GM19468 (cell line): ENCODE measurements around the gene ABAT.
"Not testable (repeated sequence)": the region's sequence is repeated elsewhere in the genome, so short reads cannot be mapped to it uniquely, and the experiment has no call there.

Experiments
- ATAC-seq: cut with Tn5 transposase; IDR thresholded peaks from one replicate; pipeline ENCODE4 v1.9.1; 2021; ENCODE audit warnings: mild to moderate bottlenecking, moderate library complexity, moderate number of reproducible peaks; ENCODE audit not compliant: unreplicated experiment; ENCODE audit errors: extremely low read depth

The ABAT gene

GRCh38 chr16:8678068-8678927 is 3.9 kb downstream of the ABAT start:
- ATAC-seq, result no peak

- no peak for ATAC-seq
Measured at GRCh38 chr16:8679151-8679550, 4.7 kb downstream of the ABAT start.

GRCh38 chr16:8682551-8683259 is 8.3 kb downstream of the ABAT start:
- no peak for ATAC-seq

GRCh38 chr16:8683640-8684039 is 9.2 kb downstream of the ABAT start:
- no peak for ATAC-seq

DNA sequence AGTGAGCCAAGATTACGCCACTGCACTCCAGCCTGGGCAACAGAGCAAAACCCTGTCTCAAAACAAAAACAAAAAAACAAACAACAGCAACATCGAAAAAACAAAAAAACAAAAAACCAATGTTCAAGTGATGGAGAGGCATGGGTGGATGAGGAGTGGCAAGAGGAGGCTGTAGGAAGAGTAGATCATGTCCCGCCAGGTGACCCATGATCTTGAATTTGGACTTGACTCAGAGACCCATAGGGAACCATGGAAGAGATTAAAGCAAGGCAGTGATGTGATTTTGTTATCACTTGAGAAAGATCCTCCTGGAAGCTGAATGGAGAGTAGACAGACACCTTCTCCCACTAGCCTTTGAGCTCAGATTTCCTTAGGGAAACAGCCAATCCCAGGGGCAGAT is 11.2 kb downstream of the ABAT start:
- no peak for ATAC-seq

- no peak for ATAC-seq
Measured at GRCh38 chr16:8686031-8686621, 11.7 kb downstream of the ABAT start.

DNA sequence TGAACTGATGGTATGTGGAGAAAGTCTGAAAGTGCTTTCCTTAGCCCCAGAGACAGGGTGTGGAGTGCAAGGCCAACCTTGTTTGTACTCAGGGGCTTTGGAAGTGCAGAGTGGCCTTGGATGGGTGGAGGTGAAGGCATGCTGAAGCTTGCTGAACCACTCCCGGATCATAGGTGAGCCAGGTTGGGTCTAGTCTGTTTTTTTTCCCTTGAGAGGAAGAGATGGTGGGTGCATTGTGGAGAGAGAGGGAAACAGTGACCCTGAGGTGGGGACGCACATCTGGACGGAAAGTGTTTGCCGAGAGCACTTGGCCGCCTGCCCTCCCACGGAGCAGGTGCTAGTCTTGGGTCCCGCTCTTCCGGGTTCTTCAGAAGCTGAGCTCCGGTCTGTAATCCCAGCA is 12.5 kb downstream of the ABAT start:
- ATAC-seq, result no peak

GRCh38 chr16:8689686-8690085 is 15.3 kb downstream of the ABAT start:
- no peak for ATAC-seq

GRCh38 chr16:8691728-8692127 is 17.3 kb downstream of the ABAT start:
- no peak for ATAC-seq

DNA sequence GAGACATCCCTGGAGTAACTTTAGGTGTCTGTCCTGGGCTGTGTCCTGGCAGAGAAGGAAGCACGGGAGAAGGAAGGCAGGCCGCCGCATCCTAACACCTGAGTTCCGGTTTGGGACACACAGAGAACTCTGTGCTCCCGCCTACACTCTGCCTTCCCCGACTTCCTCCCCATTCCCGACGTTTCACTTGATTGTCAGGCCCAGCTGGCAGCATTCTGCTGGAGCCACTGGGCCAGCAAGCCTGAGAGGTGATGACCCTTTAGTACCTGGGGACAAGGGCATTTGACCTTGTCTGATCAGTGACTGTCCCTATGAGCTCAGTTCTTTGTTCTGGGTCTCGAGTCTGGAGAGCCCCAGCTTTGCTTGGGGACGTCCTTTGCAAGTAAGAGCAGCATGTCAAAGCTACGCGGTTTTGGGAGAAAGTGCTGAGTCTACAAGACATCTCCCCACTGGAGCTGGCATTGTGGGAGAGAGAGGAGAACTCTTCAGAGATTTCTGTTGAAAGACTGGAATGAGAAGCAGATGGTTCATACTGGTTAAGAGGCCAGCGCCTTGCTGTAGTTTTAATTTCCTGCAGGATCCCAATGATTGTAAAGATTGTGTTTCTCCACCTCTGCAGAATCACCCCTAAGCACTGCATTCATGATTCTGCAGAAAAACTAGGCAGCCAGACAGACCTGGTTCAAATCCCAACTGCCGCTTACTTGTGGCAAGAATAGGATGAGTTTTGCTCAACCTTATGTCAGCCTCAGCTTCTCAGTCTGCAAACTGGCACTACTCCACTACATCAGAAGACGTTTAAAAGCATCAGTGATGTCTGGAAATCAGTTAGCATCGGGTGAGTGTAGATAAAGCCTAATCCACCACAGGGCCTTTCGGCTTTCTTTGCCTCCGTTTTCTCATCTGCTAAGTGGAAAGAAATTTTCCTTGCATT is 20.6 kb downstream of the ABAT start:
- no peak for ATAC-seq

- ATAC-seq, result no peak
Measured at GRCh38 chr16:8696880-8697279, 22.5 kb downstream of the ABAT start.

GRCh38 chr16:8697965-8698364 is 23.5 kb downstream of the ABAT start:
- ATAC-seq, result no peak

- no peak for ATAC-seq
Measured at GRCh38 chr16:8703693-8704092, 29.3 kb downstream of the ABAT start.

- ATAC-seq, result no peak
Measured at GRCh38 chr16:8704098-8704497, 29.7 kb downstream of the ABAT start.

DNA sequence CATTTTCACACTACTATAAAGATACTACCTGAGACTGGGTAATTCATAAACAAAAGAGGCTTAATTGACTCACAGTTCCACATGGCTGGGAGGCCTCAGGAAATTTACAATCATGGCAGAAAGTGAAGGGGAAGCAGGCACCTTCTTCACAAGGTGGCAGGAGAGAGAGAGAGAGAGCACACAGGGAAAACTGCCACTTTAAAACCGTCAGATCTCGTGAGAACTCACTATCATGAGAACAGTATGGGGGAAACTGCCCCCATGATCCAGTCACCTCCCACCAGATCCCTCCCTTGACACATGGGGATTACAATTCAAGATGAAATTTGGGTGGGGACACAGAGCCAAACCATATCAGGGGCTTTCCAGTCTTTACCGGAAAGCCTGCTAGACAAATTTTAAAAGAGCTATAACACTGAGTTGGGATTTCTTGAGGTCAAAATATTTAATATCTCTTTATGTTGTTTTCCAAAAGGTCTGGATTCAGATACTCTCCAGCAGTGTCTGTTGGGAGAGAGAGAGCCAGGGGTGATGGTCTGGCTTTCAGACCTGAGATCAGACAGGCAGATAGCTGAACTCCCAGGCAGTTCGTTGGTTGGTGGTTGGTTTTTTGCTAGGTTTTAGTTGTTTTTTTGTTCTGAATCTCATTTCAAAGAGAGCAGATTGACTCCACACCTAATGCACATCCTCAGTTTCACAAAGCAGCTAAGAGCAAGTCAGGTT is 30.8 kb downstream of the ABAT start:
- ATAC-seq, result not testable (repeated sequence)

- ATAC-seq, result no peak
Measured at GRCh38 chr16:8708536-8708935, 34.1 kb downstream of the ABAT start.

GRCh38 chr16:8712589-8713361 is 38.4 kb downstream of the ABAT start:
- ATAC-seq, result no peak

DNA sequence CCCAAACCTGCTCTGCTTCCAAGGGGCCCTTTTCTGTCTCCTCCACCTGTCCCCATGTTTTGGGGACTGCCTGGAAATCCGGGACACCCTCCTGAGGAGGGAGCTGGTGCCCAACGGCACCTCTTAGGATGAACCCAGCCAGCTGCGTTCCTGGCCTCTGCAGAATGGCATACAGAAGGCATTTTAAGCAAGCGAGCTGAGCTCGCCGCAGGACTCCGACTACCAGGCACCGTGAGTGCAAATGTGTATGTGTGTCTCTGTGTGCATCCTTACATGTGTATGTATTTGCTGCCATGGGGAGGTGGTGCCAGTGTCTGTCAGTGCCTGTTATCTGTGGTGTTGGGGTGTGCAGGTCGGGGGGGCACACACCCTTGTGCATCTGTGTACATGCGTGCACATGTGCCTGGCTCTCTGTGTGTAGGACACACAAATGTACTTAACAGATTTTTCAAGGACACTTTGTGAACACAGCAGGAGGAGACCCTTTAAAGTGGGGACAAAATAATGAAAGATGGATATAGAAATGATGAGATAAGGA is 39.3 kb downstream of the ABAT start:
- no peak for ATAC-seq

GRCh38 chr16:8714174-8714573 is 39.8 kb downstream of the ABAT start:
- ATAC-seq, result no peak
